Heart left ventricle (tissue), 16 donors: ENCODE data around the gene KCNH6. TPM values are rescaled to one million over a fixed set of nuclear protein-coding genes. Genes with fewer than 3 reads are reported as not detected.

Source experiments
- ATAC-seq, 4 donors: fragments of 200-7000 bp; cut with Tn5 transposase; one replicate each; pipeline ENCODE4 v1.9.1; 2020 to 2022; ENCODE audit warnings: moderate library complexity in 4 of 4, mild to moderate bottlenecking in 3 of 4, moderate number of reproducible peaks in 1 of 4
- DNase-seq, 5 donors: peaks; one replicate each; pipeline ENCODE4 v3.0.0-alpha.2; 2020
- H3K27ac ChIP-seq, 12 donors: fragments of 200-600 bp; sonication (generic) in 4 of 12; one replicate each; pipeline versions ENCODE4 v1.5.0 to v1.8.0; 2016 to 2022; ENCODE audit warnings: mild to moderate bottlenecking in 2 of 12
- H3K27me3 ChIP-seq, 9 donors: fragments of 200-600 bp; sonication (generic) in 2 of 9; one replicate each; pipeline versions ENCODE4 v1.5.1 to v1.8.0; 2016 to 2022; ENCODE audit warnings: mild to moderate bottlenecking in 3 of 9
- H3K36me3 ChIP-seq, 9 donors: fragments of 200-600 bp; sonication (generic) in 2 of 9; one replicate each; pipeline versions ENCODE4 v1.5.0 to v1.8.0; 2018 to 2022; ENCODE audit warnings: mild to moderate bottlenecking in 2 of 9
- H3K4me1 ChIP-seq, 12 donors: fragments of 200-600 bp; sonication (generic) in 4 of 12; one replicate each; pipeline versions ENCODE4 v1.5.0 to v1.8.0; 2016 to 2022; ENCODE audit warnings: mild to moderate bottlenecking in 3 of 12
- H3K4me3 ChIP-seq, 12 donors: fragments of 200-600 bp; sonication (generic) in 4 of 12; one replicate each; pipeline versions ENCODE4 v1.5.0 to v1.8.0; 2017 to 2022; ENCODE audit warnings: mild to moderate bottlenecking in 9 of 12, moderate library complexity in 4 of 12
- H3K9me3 ChIP-seq, 12 donors: fragments of 200-600 bp; sonication (generic) in 4 of 12; one replicate each; pipeline versions ENCODE4 v1.5.0 to v1.8.0; 2016 to 2022; ENCODE audit warnings: mild to moderate bottlenecking in 1 of 12
- CTCF ChIP-seq, 12 donors: fragments of 200-600 bp; sonication (generic) in 4 of 12; IDR thresholded peaks; one replicate each; pipeline versions ENCODE4 v1.5.0 to v1.8.0; 2018 to 2022; ENCODE audit warnings: antibody characterized with exemption in 12 of 12, mild to moderate bottlenecking in 5 of 12
- POLR2A ChIP-seq, 2 donors: fragments of 450-650 bp; IDR thresholded peaks; one replicate each; pipeline ENCODE4 v1.6.1; 2017; ENCODE audit warnings: antibody characterized with exemption in 2 of 2, mild to moderate bottlenecking in 2 of 2, moderate library complexity in 2 of 2
- WGBS, 4 donors: extraction: QIAGEN DNeasy Blood & Tissue Kit in 2 of 4; methylation state at CpG; one replicate each; pipeline versions ENCODE4 v1.1.5 to v1.1.7; 2013 to 2018; 5-methylcytosine and 5-hydroxymethylcytosine counted together
- intact Hi-C, 10 donors: fragments of 100-400 bp; cut with DNase I; formaldehyde crosslinking; loops; one replicate each; pipeline versions ENCODE4 v1.11.1 to v1.14.2; 2022
- polyA plus RNA-seq, 2 donors: library from polyadenylated mRNA; stranded (reverse); fragments of 200-250 nt; gene quantifications; one replicate each; pipeline ENCODE4 v1.2.3, GENCODE V29; 2013
- total RNA-seq, 9 donors: library from RNA; depleted of rRNA in 2 of 9; stranded (reverse); fragments of >200 nt in 2 of 9; fragmentation: NEBNext Ultra II Directional in 3 of 9; extraction: Animal tissue kit (Norgen Biotek cat#: 25700) in 3 of 9; gene quantifications; one replicate each; pipeline versions ENCODE4 v1.1.0 to v1.2.4, GENCODE V29; 2016 to 2023
- donor health status: ischemic (EF 13 %, LVEDD 7.1; RV severe dilation, severe dysfunction).
- donor health status: healthy with polysubstance abuse.
- donor health status: DM: no; HTN: yes; CAD: no.
- donor health status: DM: no; HTN: no; CAD: no.
- donor health status: ischemic (EF 25% LVEDD 6.9; RV normal size, moderate dysfunction).
- donor health status: ischemic (EF 25% LVEDD 5.7; RV mildly dilated, moderate dysfunction).
- donor health status: healthy.
- donor health status: DM: yes; HTN: yes; CAD: no.
- donor health status: ischemic (EF 35%, LVEDD 5.7; RV mildly dilated, moderate dysfunction).
- donor health status: nonischemic (EF 11% LVEDD 7.7; RV severe dilation, severe dysfunction).
- donor health status: DM: yes; HTN: yes; CAD: no.
- donor health status: PGD.
- donor health status: ischemic (EF 29% LVEDD 5.4; RV normal size, mild dysfunction).
- donor health status: nonischemic (EF 23%, LVEDD 6.1; RV moderate dilation, normal function).

The KCNH6 gene
- total and polyA plus RNA-seq, 11 donors: 0.01 TPM; not detected in 10

- peaks cover 0 to 6% (median 0%) of the 10 kb centered on the region in 9 donors for H3K36me3 ChIP-seq
- no peak overlapping the region for H3K4me3 ChIP-seq
- 80 to 86% (median 82%) methylated on average over 1 of the region's 1 CpG for WGBS, 4 donors
- peak in 1 of 4 donors; percentile 26 for ATAC-seq
- no peak overlapping the region for H3K27ac ChIP-seq
- TF ChIP-seq CTCF (IDR thresholded peaks at IDR 0.05) (no peak), POLR2A (IDR thresholded peaks at IDR 0.05) (no peak)
- no peak for DNase-seq
- H3K4me1 ChIP-seq: peaks cover 0 to 3% (median 0%) of the 10 kb centered on the region in 12 donors
- intact Hi-C loops: no loop called here
- no peaks in the 10 kb centered on the region for H3K27me3 ChIP-seq
- H3K9me3 ChIP-seq: no peaks in the 10 kb centered on the region
Measured at GRCh38 chr17:63571632-63572310, 48.6 kb downstream of the KCNH6 start.

GRCh38 chr17:63573634-63574033 is 50.5 kb downstream of the KCNH6 start:
- Histone ChIP-seq H3K4me3 (no peak overlapping the region), H3K27ac (no peak overlapping the region), H3K4me1 (peaks cover 0 to 8% (median 0%) of the 10 kb centered on the region in 12 donors), H3K27me3 (no peaks in the 10 kb centered on the region), H3K36me3 (peaks cover 0 to 9% (median 0%) of the 10 kb centered on the region in 9 donors), H3K9me3 (no peaks in the 10 kb centered on the region)
- intact Hi-C loops: no loop called here
- DNase-seq (no peak), ATAC-seq (no peak)
- WGBS, 4 donors: 86 to 89% (median 88%) methylated on average over 5 of the region's 5 CpGs
- TF ChIP-seq CTCF (IDR thresholded peaks at IDR 0.05) (peak in 5 of 12 donors; percentile 16 to 25 (median 21)), POLR2A (IDR thresholded peaks at IDR 0.05) (no peak)

DNA sequence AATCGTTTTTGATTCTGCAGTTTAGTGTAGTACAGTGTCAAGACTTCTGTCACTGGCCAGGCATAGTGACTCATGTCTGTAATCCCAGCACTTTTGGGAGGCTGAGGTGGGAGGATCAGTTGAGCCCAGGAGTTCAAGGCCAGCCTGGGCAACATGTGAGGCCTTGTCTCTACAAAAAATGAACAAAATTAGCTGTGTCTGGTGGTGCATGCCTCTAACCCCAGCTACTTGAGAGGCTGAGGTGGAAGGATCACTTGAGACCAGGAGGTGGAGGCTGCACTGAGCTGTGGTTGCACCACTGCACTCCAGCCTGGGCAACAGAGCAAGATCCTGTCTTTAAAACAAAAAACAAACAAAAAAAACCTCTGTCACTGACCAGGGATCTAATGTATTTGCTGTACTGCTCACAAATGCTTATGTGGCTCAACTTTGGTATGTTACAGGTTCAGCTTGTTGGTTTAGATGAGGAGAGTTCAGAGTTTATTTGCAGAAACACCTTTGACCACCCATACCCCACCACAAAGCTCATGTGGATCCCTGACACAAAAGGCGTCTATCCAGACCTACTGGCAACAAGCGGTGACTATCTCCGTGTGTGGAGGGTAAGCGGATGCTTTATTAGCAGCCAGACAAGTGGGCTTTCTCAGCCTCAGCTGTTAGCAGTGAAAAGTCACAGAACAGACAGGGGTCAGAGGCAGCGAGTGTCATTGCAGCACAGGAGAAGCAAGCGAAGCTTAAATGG is 55.0 kb downstream of the KCNH6 start:
- 67 to 75% (median 73%) methylated on average over 7 of the region's 7 CpGs for WGBS, 4 donors
- TF ChIP-seq CTCF (IDR thresholded peaks at IDR 0.05) (no peak), POLR2A (IDR thresholded peaks at IDR 0.05) (no peak)
- Histone ChIP-seq H3K27ac (no peak overlapping the region), H3K4me3 (no peak overlapping the region), H3K36me3 (peaks cover 0 to 49% (median 43%) of the 10 kb centered on the region in 9 donors), H3K27me3 (no peaks in the 10 kb centered on the region), H3K4me1 (peaks cover 0 to 16% (median 0%) of the 10 kb centered on the region in 12 donors), H3K9me3 (no peaks in the 10 kb centered on the region)
- ATAC-seq (no peak), DNase-seq (no peak)
- intact Hi-C loops: no loop called here

- H3K9me3 ChIP-seq: no peaks in the 10 kb centered on the region
- 68 to 76% (median 73%) methylated on average over 5 of the region's 5 CpGs for WGBS, 4 donors
- intact Hi-C loops: no loop called here
- DNase-seq: no peak
- H3K27ac ChIP-seq: no peak overlapping the region
- peaks cover 0 to 16% (median 0%) of the 10 kb centered on the region in 12 donors for H3K4me1 ChIP-seq
- peaks cover 0 to 54% (median 48%) of the 10 kb centered on the region in 9 donors for H3K36me3 ChIP-seq
- no peaks in the 10 kb centered on the region for H3K27me3 ChIP-seq
- no peak for ATAC-seq
- no peak for TF ChIP-seq CTCF (IDR thresholded peaks at IDR 0.05)
- no peak for TF ChIP-seq POLR2A (IDR thresholded peaks at IDR 0.05)
- H3K4me3 ChIP-seq: no peak overlapping the region
Measured at GRCh38 chr17:63578769-63579111, 55.6 kb downstream of the KCNH6 start.
